ENCODE measurements around the gene TMEM121B.

GRCh38 chr22:17097062-17097461, 24.1 kb downstream of the TMEM121B start:
- TF ChIP-seq CTCF (conservative IDR thresholded peaks at IDR 0.05 in 1 of 2, IDR thresholded peaks at IDR 0.05 in 1 of 2; ENCODE audit: extremely low read depth in 1 of 2, insufficient read depth in 1 of 2, low read depth in 1 of 2, low read length in 2 of 2), result no peak
- no peak for TF ChIP-seq EZH2 (IDR thresholded peaks at IDR 0.05; ENCODE audit: borderline replicate concordance, low read length)
